Breast epithelium (tissue), 4 donors: ENCODE results near the gene ZNF169. TPM values are rescaled to one million over a fixed set of nuclear protein-coding genes. Genes with fewer than 3 reads are reported as not detected.
A peak's percentile ranks its signal among the peaks of the same experiment; 100 is the strongest.

Source experiments
- DNase-seq, 2 donors: peaks; one replicate each; pipeline ENCODE4 v3.0.0-alpha.2; 2019; ENCODE audit warnings: low spot score in 2 of 2
- H3K27ac ChIP-seq, 2 donors: fragments of 200-600 bp; sonication (generic) in 1 of 2; one replicate each; pipeline ENCODE4 v1.5.1; 2016 to 2019; ENCODE audit warnings: mild to moderate bottlenecking in 1 of 2
- H3K27me3 ChIP-seq, 2 donors: fragments of 200-600 bp; sonication (generic) in 1 of 2; one replicate each; pipeline versions ENCODE4 v1.5.1 to v1.6.0; 2017 to 2019; ENCODE audit warnings: control low read depth in 1 of 2, mild to moderate bottlenecking in 1 of 2
- H3K36me3 ChIP-seq: fragments of 200-600 bp; one replicate; pipeline ENCODE4 v1.5.1; 2019
- H3K4me1 ChIP-seq, 2 donors: fragments of 200-600 bp; sonication (generic); one replicate each; pipeline ENCODE4 v1.5.1; 2016 to 2019; ENCODE audit warnings: control low read depth in 1 of 2
- H3K4me3 ChIP-seq, 3 donors: fragments of 200-600 bp; sonication (generic); 1 replicate in 2 of 3; 2 replicates in 1 of 3; pipeline ENCODE4 v1.5.1; 2016 to 2019; ENCODE audit warnings: mild to moderate bottlenecking in 3 of 3, moderate library complexity in 2 of 3
- H3K9me3 ChIP-seq, 2 donors: fragments of 200-600 bp; sonication (generic) in 1 of 2; one replicate each; pipeline ENCODE4 v1.5.1; 2016 to 2019; ENCODE audit warnings: control low read depth in 1 of 2
- POLR2A ChIP-seq: fragments of 450-650 bp; IDR thresholded peaks from one replicate; pipeline ENCODE4 v1.6.1; 2016; ENCODE audit warnings: antibody characterized with exemption, mild to moderate bottlenecking, moderate library complexity
- POLR2AphosphoS5 ChIP-seq, 3 donors: sonication (generic); formaldehyde crosslinking; IDR thresholded peaks; one replicate each; pipeline ENCODE4 v1.6.1; 2017; ENCODE audit warnings: antibody characterized with exemption in 3 of 3
- intact Hi-C: fragments of 100-400 bp; cut with DNase I; formaldehyde crosslinking; loops from one replicate; pipeline ENCODE4 v1.15.1; 2023; ENCODE audit warnings: low total_unique reads
- total RNA-seq, 3 donors: library from RNA; depleted of rRNA; stranded (reverse); fragments of >200 nt; gene quantifications; one replicate each; pipeline ENCODE4 v1.1.0, GENCODE V29; 2016
- TF ChIP-seq, protein P1 (sequence below), 3 donors: fragments of 450-650 bp; IDR thresholded peaks; one replicate each; pipeline ENCODE4 v1.5.1; 2016 to 2017; ENCODE audit warnings: antibody characterized with exemption in 3 of 3, mild to moderate bottlenecking in 3 of 3, moderate library complexity in 3 of 3

Gene ZNF169
- total RNA-seq = 10 to 100 TPM; 12.6 to 21.6 (median 15.2) TPM

DNA sequence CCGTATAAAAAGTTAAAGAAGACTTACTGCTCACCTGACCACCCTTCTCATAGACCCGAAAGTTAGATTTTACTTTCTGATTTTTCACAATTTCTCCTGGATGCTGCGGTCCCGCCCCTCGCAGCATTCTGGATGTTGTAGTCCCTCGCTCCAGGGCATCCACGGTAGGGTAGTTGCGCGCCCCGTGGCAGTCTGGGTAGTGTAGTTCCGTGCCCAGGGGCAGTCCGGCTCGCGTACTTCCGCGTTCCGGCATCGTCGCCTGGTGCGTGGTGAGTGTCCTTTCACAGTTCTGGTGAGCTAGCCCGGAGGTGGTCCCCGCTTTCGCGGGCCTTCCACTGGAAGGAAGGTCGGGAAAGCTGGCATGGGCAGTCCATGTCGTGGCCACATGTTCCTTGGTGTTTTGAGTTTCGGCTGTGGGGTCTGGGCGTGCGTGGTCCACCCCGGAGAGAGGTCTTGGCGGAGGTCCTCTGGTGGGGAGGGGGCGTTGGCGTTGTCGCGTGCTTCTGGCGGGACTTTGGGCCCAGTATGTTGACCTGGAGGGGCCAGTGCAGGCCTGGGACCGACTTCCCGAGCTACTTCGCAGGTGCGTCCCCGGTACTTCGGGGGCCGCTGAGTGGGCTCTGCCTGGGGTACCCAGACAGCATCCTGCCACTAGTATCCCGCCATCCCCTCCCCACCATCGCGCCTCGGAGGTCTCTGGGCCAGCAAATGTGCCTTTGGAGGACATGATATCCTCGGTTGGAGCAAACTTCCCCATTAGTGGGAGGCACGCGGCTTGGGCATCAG lies at the start of gene ZNF169:
ZNF169 (plus strand) TSS at position 222 of the 786 bp plus-strand sequence. CDS start 19,515 bp downstream, outside the sequence.
- H3K36me3 ChIP-seq = no peaks in the 10 kb centered on the region
- no peaks in the 10 kb centered on the region for H3K4me1 ChIP-seq
- peak; percentile 86 to 91 for DNase-seq
- H3K27ac ChIP-seq = peak within 1 kb of the TSS; percentile 45 to 74
- H3K27me3 ChIP-seq = no peaks in the 10 kb centered on the region
- H3K4me3 ChIP-seq = peak within 1 kb of the TSS; percentile 72 to 90 (median 86)
- intact Hi-C loops = no loop called here
- no peaks in the 10 kb centered on the region for H3K9me3 ChIP-seq
- TF ChIP-seq POLR2A (no peak), POLR2AphosphoS5 (IDR thresholded peaks at IDR 0.05) (peak; percentile 25 to 74 (median 48))

DNA sequence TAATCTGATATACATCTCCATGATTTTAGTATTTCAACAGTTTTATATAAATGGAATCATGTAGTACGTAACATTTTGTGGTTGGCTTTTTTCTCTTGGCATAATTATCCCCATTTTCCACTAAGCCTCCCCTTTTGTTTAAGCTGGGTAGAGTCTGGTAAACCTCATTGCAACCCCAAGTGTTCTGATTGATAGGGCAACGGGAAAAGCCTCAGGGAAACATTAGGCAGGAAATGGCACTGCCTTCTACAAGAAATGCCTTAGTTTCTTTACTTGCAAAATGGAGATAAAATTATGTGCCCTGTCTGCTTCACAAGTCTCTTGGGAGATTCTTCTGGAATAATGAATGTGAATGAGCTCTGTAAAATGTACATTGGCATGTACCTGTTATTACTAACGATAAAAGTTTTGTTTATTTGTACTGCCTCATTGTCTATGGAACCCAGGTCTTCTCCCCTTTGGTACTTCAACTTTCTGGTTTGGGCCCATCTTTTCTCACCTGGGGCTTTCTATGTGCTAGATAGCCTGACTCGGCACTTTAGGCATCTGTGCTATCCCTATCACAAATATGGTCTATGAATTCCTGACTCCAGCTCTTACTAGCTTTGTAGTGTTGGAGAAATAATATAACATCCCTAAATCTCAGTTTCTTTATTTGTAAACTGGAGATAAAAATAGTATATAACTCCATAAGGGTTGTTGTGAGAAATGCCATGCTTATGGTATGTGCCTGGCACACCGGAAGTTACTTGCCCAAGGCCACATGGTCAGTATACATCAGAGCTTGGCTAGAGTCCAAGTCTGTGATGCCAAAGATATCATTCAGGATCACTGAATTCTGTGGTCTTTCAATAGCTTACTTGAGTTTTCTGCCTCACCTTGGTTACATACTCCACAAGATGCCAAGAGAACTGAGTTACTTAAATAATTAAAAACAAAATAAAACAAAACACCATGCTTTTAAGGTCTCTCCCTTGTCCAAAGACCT lies 48.2 kb upstream of the ZNF169 start:
- no peak overlapping the region for H3K27ac ChIP-seq
- no peaks in the 10 kb centered on the region for H3K9me3 ChIP-seq
- no peak for DNase-seq
- H3K27me3 ChIP-seq = no peaks in the 10 kb centered on the region
- no peak for TF ChIP-seq POLR2A
- TF ChIP-seq POLR2AphosphoS5 (IDR thresholded peaks at IDR 0.05) = no peak
- TF ChIP-seq, protein P1, sequence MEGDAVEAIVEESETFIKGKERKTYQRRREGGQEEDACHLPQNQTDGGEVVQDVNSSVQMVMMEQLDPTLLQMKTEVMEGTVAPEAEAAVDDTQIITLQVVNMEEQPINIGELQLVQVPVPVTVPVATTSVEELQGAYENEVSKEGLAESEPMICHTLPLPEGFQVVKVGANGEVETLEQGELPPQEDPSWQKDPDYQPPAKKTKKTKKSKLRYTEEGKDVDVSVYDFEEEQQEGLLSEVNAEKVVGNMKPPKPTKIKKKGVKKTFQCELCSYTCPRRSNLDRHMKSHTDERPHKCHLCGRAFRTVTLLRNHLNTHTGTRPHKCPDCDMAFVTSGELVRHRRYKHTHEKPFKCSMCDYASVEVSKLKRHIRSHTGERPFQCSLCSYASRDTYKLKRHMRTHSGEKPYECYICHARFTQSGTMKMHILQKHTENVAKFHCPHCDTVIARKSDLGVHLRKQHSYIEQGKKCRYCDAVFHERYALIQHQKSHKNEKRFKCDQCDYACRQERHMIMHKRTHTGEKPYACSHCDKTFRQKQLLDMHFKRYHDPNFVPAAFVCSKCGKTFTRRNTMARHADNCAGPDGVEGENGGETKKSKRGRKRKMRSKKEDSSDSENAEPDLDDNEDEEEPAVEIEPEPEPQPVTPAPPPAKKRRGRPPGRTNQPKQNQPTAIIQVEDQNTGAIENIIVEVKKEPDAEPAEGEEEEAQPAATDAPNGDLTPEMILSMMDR (IDR thresholded peaks at IDR 0.05) = no peak
- no peak overlapping the region for H3K4me3 ChIP-seq
- intact Hi-C loops = loop anchor here (10.0 kb wide), 1 partner anchor 146 kb away; no protein-coding TSS in a partner anchor
- no peaks in the 10 kb centered on the region for H3K36me3 ChIP-seq
- no peaks in the 10 kb centered on the region for H3K4me1 ChIP-seq

DNA sequence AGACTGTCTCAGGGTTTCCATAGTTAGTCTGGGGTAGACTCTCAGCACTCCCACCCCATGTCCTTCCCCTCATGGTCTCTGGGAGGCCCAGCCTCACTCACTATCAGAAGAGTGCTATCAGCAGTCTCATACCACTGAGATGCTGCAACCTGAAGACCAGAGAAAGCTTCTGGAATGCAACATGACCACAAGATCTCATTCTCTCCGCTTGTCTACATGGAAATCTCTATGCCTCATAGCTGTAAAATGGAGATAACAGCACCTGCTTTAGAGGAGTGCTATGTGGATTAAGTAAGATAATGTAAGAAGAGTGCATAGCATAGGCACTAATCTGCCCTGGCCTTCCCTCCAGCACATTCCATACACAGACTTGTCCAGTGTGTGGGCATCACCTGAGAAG lies 47.0 kb upstream of the ZNF169 start:
- Histone ChIP-seq H3K9me3 (no peaks in the 10 kb centered on the region), H3K4me3 (no peak overlapping the region), H3K36me3 (no peaks in the 10 kb centered on the region), H3K27ac (no peak overlapping the region), H3K27me3 (no peaks in the 10 kb centered on the region), H3K4me1 (no peaks in the 10 kb centered on the region)
- TF ChIP-seq, protein P1 (IDR thresholded peaks at IDR 0.05) = no peak
- no peak for TF ChIP-seq POLR2AphosphoS5 (IDR thresholded peaks at IDR 0.05)
- TF ChIP-seq POLR2A = no peak
- DNase-seq = no peak
- intact Hi-C loops = loop anchor here (10.0 kb wide), 1 partner anchor 147 kb away; no protein-coding TSS in a partner anchor

DNA sequence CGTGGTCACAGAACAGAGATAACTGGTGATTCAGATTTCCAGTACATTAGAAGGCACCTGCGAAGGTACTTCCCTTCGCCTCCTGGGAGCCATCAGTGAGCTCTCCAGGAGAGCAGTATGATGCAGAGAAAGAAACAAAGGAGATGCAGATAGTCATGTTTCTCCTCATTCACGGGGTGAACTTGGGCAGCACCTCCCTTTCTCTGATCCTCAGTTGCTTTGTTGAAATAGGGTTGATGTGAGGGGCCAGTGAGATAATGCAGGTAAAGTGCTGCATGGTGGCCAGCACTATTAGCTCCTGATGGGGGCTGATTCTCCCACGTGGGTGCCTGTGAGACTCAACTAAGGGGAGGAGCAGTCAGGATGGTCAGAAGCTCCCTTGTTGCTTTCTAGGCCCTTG lies 46.6 kb upstream of the ZNF169 start:
- TF ChIP-seq, protein P1 (IDR thresholded peaks at IDR 0.05) = no peak
- no peak for TF ChIP-seq POLR2A
- no peak for TF ChIP-seq POLR2AphosphoS5 (IDR thresholded peaks at IDR 0.05)
- Histone ChIP-seq H3K9me3 (no peaks in the 10 kb centered on the region), H3K27ac (no peak overlapping the region), H3K4me1 (no peaks in the 10 kb centered on the region), H3K4me3 (no peak overlapping the region), H3K27me3 (no peaks in the 10 kb centered on the region), H3K36me3 (no peaks in the 10 kb centered on the region)
- no peak for DNase-seq
- intact Hi-C loops = loop anchor here (10.0 kb wide), 1 partner anchor 148 kb away; no protein-coding TSS in a partner anchor

DNA sequence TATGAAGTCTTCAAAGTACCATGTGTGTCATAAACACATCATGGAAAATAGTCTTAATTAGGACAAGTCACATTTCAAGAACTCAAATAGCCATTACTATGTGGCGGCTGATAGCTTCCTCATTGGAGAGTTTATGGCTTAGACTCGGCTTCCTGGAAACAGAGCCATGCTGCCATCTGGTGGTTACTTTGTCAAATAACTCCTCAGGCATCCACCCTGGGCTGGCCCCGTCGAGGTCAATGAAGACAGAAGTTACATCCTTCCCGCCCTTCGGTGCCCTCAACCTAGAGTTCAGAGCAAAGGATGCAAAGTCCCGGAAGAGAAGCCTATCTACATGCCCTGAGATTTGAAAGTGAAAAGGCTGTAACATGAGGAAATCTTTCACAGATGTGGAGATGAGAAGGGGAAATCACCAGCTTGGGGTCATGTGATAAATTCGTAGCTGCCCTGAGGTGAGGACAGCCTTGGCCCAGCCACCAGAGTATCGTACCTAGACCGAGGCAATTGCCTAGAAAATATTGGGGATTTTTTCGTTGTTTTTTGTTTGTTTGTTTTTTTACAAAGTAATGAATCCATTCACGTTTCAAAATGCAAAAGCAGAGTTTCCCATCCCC lies 45.5 kb upstream of the ZNF169 start:
- Histone ChIP-seq H3K27ac (no peak overlapping the region), H3K27me3 (no peaks in the 10 kb centered on the region), H3K4me3 (no peak overlapping the region), H3K9me3 (no peaks in the 10 kb centered on the region), H3K36me3 (no peaks in the 10 kb centered on the region), H3K4me1 (no peaks in the 10 kb centered on the region)
- peak; percentile 50 to 73 for DNase-seq
- TF ChIP-seq, protein P1 (IDR thresholded peaks at IDR 0.05) = peak; percentile 80 to 92 (median 91)
- TF ChIP-seq POLR2A (no peak), POLR2AphosphoS5 (IDR thresholded peaks at IDR 0.05) (peak in 1 of 3 donors; percentile 44)
- intact Hi-C loops = loop anchor here (10.0 kb wide), 1 partner anchor 149 kb away; no protein-coding TSS in a partner anchor
